Left lung (tissue), 10 donors: ENCODE data around the gene DUS3L. TPM values are rescaled to one million over a fixed set of nuclear protein-coding genes. Genes with fewer than 3 reads are reported as not detected.

ENCODE experiments used
- ATAC-seq: fragments of 200-7000 bp; cut with Tn5 transposase; one replicate; pipeline ENCODE4 v1.9.1; 2020; ENCODE audit warnings: moderate library complexity
- DNase-seq, 4 donors: peaks; one replicate each; pipeline ENCODE4 v3.0.0-alpha.2; 2013 to 2020
- H3K27ac ChIP-seq, 2 donors: fragments of 200-600 bp; sonication (generic) in 1 of 2; one replicate each; pipeline versions ENCODE4 v1.5.0 to v1.8.0; 2020 to 2021
- H3K27me3 ChIP-seq, 2 donors: fragments of 200-600 bp; sonication (generic) in 1 of 2; one replicate each; pipeline versions ENCODE4 v1.5.0 to v1.8.0; 2020 to 2021
- H3K36me3 ChIP-seq, 2 donors: fragments of 200-600 bp; sonication (generic) in 1 of 2; one replicate each; pipeline versions ENCODE4 v1.5.0 to v1.8.0; 2020 to 2021
- H3K4me1 ChIP-seq, 2 donors: fragments of 200-600 bp; one replicate each; pipeline ENCODE4 v1.8.0; 2021
- H3K4me3 ChIP-seq, 2 donors: fragments of 200-600 bp; sonication (generic) in 1 of 2; one replicate each; pipeline versions ENCODE4 v1.5.0 to v1.8.0; 2020 to 2021; ENCODE audit warnings: mild to moderate bottlenecking in 1 of 2
- H3K9me3 ChIP-seq, 2 donors: fragments of 200-600 bp; sonication (generic) in 1 of 2; one replicate each; pipeline versions ENCODE4 v1.5.0 to v1.8.0; 2020 to 2021
- CTCF ChIP-seq, 2 donors: fragments of 200-600 bp; sonication (generic) in 1 of 2; IDR thresholded peaks; one replicate each; pipeline versions ENCODE4 v1.5.0 to v1.8.0; 2021; ENCODE audit warnings: antibody characterized with exemption in 2 of 2
- intact Hi-C, 2 donors: fragments of 100-400 bp; cut with DNase I; formaldehyde crosslinking; loops; one replicate each; pipeline versions ENCODE4 v1.11.2 to v1.14.2; 2022
- polyA plus RNA-seq, 6 donors: library from polyadenylated mRNA; unstranded; fragments of 120-200 nt; gene quantifications; one replicate each; pipeline ENCODE4 v1.2.1, GENCODE V29; 2013; ENCODE audit not compliant: insufficient read length in 6 of 6
- total RNA-seq, 2 donors: library from RNA; stranded (reverse); fragmentation: NEBNext Ultra II Directional; extraction: Animal tissue kit (Norgen Biotek cat#: 25700); gene quantifications; one replicate each; pipeline ENCODE4 v1.2.1, GENCODE V29; 2021
- donor health status: DM: no; HTN: yes; CAD: no.
- donor health status: DM: no; HTN: no; CAD: no.

Gene DUS3L
- total and polyA plus RNA-seq, 8 donors, result 15.8 to 38.4 (median 24.9) TPM

GRCh38 chr19:5820785-5821184, 29.8 kb upstream of the DUS3L start:
- Histone ChIP-seq H3K4me1 (no peaks in the 10 kb centered on the region), H3K27me3 (peaks cover 0 to 30% of the 10 kb centered on the region in 2 donors), H3K4me3 (no peak overlapping the region), H3K27ac (no peak overlapping the region), H3K9me3 (no peaks in the 10 kb centered on the region), H3K36me3 (no peaks in the 10 kb centered on the region)
- no peak for TF ChIP-seq CTCF (IDR thresholded peaks at IDR 0.05)
- ATAC-seq, result no peak
- intact Hi-C loops, result no loop called here
- DNase-seq, result no peak

GRCh38 chr19:5818594-5818993, 27.6 kb upstream of the DUS3L start:
- Histone ChIP-seq H3K36me3 (no peaks in the 10 kb centered on the region), H3K27ac (no peak overlapping the region), H3K27me3 (peaks cover 0 to 36% of the 10 kb centered on the region in 2 donors), H3K4me1 (no peaks in the 10 kb centered on the region), H3K9me3 (no peaks in the 10 kb centered on the region), H3K4me3 (no peak overlapping the region)
- DNase-seq, result no peak
- TF ChIP-seq CTCF (IDR thresholded peaks at IDR 0.05), result no peak
- ATAC-seq, result no peak
- intact Hi-C loops, result no loop called here

DNA sequence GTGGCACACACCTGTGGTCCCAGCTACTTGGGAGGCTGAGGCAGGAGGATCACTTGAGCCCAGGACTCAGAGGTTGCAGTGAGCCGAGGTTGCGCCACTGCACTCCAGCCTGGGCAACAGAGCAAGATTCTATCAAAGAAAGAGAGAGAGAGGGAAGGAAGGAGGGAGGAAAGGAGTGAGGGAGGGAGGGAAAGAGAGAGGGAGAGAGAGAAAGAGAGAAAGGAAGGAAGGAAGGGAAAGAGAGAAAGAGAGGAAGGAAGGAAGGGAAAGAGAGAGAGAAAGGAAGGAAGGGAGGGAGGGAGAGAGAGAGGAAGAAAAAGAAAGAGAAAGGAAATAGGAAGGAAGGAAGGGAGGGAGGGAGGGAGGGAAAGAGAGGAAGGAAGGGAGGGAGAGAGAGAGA, 26.3 kb upstream of the DUS3L start:
- TF ChIP-seq CTCF (IDR thresholded peaks at IDR 0.05), result no peak
- no peak for ATAC-seq

DNA sequence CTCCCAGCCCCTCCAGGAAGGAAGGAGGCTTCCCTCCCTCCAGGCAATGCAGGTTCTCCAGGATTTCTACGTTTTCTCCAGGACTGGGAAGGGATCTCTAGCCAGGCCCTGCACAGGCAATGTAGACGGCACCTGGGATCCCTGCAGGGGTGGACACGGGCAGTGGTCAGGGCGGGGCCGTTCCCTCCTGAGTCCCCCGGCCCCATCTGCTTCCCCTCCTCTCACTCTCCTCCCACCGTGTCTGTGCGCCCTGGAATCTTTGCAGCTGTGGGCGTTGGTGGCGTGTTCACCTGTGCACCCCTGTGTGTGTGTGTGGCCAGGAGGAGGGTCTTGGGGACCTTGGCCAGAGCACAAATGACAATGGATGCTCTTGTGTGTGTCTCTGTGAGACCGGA, 23.9 kb upstream of the DUS3L start:
- ATAC-seq, result no peak

More for the DNA sequence above, 26.3 kb upstream of the DUS3L start:
- Histone ChIP-seq H3K36me3 (no peaks in the 10 kb centered on the region), H3K27ac (no peak overlapping the region), H3K4me1 (no peaks in the 10 kb centered on the region), H3K27me3 (peaks cover 0 to 22% of the 10 kb centered on the region in 2 donors), H3K9me3 (no peaks in the 10 kb centered on the region), H3K4me3 (no peak overlapping the region)
- no peak for DNase-seq
- intact Hi-C loops, result no loop called here

DNA sequence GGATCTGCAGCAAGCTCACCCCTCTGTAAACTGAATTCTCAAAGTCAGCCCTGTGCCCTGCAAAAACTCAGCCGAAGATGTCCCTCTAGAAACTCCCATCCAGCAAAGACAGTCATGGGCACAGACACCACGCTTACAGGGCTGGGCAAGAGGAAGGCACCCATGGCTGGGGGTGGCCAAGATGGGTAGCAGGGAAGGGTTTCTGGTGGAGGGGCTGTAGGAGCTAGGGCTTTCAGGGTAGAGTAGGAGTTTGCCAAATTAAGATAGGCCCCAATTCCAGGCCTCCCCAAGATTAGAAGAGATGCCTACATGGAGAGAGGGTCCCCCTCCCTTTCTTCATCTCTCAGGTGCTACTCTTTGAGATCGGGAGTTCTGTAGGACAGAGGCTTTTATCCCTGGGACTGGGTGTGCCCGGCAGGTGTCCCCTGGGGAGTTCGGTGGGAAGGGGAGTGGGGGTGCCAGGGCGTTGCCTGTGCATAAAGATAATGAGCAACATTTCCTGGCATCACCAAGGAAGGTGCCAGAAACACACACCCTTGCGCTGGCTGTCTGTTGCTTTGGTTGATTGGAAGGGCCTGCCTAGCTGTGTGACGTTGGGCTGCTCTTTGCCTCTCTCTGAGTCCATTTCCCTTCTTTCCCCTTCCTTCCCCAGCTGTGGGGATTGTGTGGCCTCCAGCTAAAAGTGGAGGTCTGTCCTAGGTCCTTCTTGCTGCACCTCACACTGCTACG, 23.3 kb upstream of the DUS3L start:
- Histone ChIP-seq H3K27me3 (peaks cover 0 to 13% of the 10 kb centered on the region in 2 donors), H3K4me1 (no peaks in the 10 kb centered on the region), H3K27ac (no peak overlapping the region), H3K36me3 (no peaks in the 10 kb centered on the region), H3K9me3 (no peaks in the 10 kb centered on the region), H3K4me3 (no peak overlapping the region)
- intact Hi-C loops, result no loop called here
- no peak for DNase-seq
- no peak for ATAC-seq
- TF ChIP-seq CTCF (IDR thresholded peaks at IDR 0.05), result no peak

More for the DNA sequence above, 23.9 kb upstream of the DUS3L start:
- no peaks in the 10 kb centered on the region for H3K4me1 ChIP-seq
- no peaks in the 10 kb centered on the region for H3K9me3 ChIP-seq
- no peak for DNase-seq
- no peak for TF ChIP-seq CTCF (IDR thresholded peaks at IDR 0.05)
- intact Hi-C loops, result no loop called here
- no peak overlapping the region for H3K4me3 ChIP-seq
- H3K27me3 ChIP-seq, result peaks cover 0 to 13% of the 10 kb centered on the region in 2 donors
- H3K36me3 ChIP-seq, result no peaks in the 10 kb centered on the region
- H3K27ac ChIP-seq, result no peak overlapping the region
